Ishikawa (cell line): ENCODE measurements around the gene TMEM222.

Experiments
- CEBPB ChIP-seq: IDR thresholded peaks from 2 replicates; pipeline ENCODE4 v1.6.1; 2012
- CREB1 ChIP-seq: IDR thresholded peaks from 2 replicates; pipeline ENCODE4 v1.6.1; 2012; ENCODE audit warnings: low read depth
- EGR1 ChIP-seq: IDR thresholded peaks from 2 replicates; pipeline ENCODE4 v1.6.1; 2012
- EP300 ChIP-seq: IDR thresholded peaks from 2 replicates; pipeline ENCODE4 v1.6.1; 2012; ENCODE audit warnings: borderline replicate concordance
- FOXM1 ChIP-seq: IDR thresholded peaks from 2 replicates; pipeline ENCODE4 v1.6.1; 2012; ENCODE audit warnings: low read depth, borderline replicate concordance
- MAX ChIP-seq: IDR thresholded peaks from 2 replicates; pipeline ENCODE4 v1.6.1; 2012
- NFIC ChIP-seq: IDR thresholded peaks from 2 replicates; pipeline ENCODE4 v1.6.1; 2012
- RAD21 ChIP-seq: IDR thresholded peaks from 2 replicates; pipeline ENCODE4 v1.6.1; 2012; ENCODE audit warnings: low read depth
- REST ChIP-seq: IDR thresholded peaks from 2 replicates; pipeline ENCODE4 v1.6.1; 2012; ENCODE audit warnings: low read depth, mild to moderate bottlenecking
- TAF1 ChIP-seq: IDR thresholded peaks from 2 replicates; pipeline ENCODE4 v1.6.1; 2012; ENCODE audit warnings: low read depth, mild to moderate bottlenecking
- TCF12 ChIP-seq: IDR thresholded peaks from 2 replicates; pipeline ENCODE4 v1.6.1; 2012; ENCODE audit warnings: low read depth
- TEAD4 ChIP-seq: IDR thresholded peaks from 2 replicates; pipeline ENCODE4 v1.6.1; 2012
- USF1 ChIP-seq: IDR thresholded peaks from 2 replicates; pipeline ENCODE4 v1.6.1; 2012
- YY1 ChIP-seq: IDR thresholded peaks from 2 replicates; pipeline ENCODE4 v1.6.1; 2012; ENCODE audit warnings: low read depth
- ZBTB7A ChIP-seq: IDR thresholded peaks from 2 replicates; pipeline ENCODE4 v1.6.1; 2012; ENCODE audit warnings: low read depth

TMEM222 gene

DNA sequence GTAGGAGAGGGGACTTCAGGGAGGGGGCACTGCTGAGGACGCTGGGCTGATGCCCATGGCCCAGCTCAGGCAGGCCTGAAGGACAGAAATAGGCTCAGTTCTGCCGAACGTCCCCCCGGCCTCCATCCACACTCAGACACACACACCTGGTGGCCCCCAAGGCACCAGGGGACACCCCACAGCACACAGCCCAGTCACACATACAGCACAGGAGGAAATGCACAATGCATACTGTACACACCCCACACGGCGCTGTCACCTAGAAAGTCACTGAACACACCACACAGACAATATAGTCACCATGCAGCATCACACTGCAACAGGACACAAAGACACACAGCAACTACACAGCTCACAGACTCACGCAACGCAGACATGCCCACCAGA, 20.4 kb downstream of the TMEM222 start:
- no peak for TF ChIP-seq EP300
- no peak for TF ChIP-seq FOXM1

- TF ChIP-seq MAX: peak; percentile 76
- peak; percentile 23; the same call in 1 of the 2 replicates for TF ChIP-seq TCF12
- no peak for TF ChIP-seq FOXM1
These were observed 21.0 kb downstream of the TMEM222 start for GRCh38 chr1:27342778-27343638.

DNA sequence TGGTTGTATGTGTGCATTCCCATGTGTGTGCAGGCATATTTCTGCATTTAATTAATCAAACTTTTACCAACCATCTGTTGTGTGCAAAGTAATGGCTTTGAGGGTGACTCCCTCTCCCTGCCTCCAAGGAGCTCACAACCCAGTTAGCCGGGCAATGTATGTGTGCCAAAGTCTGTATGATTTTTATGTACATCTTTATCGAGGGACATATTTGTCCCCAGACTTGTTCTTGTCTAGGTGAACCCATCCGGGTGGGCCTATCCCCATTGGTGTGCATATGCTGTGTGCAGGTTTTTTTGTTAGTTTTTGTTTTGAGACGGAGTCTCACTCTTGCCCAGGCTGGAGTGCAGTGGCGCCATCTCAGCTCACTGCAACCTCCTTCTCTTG, 21.7 kb downstream of the TMEM222 start:
- TF ChIP-seq USF1: no peak
- no peak for TF ChIP-seq TCF12
- TF ChIP-seq FOXM1: no peak
- TF ChIP-seq TEAD4: no peak
- TF ChIP-seq CEBPB: no peak
- TF ChIP-seq YY1: no peak
- no peak for TF ChIP-seq RAD21
- TF ChIP-seq EGR1: no peak
- TF ChIP-seq NFIC: no peak
- TF ChIP-seq REST: no peak
- no peak for TF ChIP-seq ZBTB7A
- no peak for TF ChIP-seq MAX
- no peak for TF ChIP-seq EP300
- no peak for TF ChIP-seq CREB1
- TF ChIP-seq TAF1: no peak

- TF ChIP-seq RAD21 (no peak), EP300 (no peak), YY1 (no peak), NFIC (no peak), REST (no peak), CREB1 (no peak), USF1 (no peak), TEAD4 (no peak)
These were observed 23.3 kb downstream of the TMEM222 start for GRCh38 chr1:27345272-27345671.

DNA sequence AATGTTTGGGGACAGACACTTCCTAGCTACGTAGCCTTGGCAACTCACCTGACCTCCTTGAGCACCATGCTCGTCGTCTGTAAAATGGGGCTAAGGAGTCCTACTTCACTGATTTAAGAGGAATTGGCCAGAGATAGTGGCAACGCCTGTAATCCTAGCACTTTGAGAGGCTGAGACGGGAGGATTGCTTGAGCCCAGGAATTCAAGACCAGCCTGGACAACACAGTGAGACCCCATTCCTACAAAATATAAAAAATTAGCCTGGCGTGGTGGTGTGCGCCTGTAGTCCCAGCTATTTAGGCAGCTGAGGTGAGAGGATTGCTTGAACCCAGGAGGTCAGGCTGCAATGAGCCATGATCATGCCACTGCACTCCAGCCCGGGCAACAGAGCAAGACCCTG, 24.4 kb downstream of the TMEM222 start:
- no peak for TF ChIP-seq RAD21
- no peak for TF ChIP-seq EGR1
- no peak for TF ChIP-seq CEBPB
- no peak for TF ChIP-seq TCF12
- TF ChIP-seq TAF1: no peak
- no peak for TF ChIP-seq TEAD4
- no peak for TF ChIP-seq ZBTB7A
- no peak for TF ChIP-seq NFIC
- TF ChIP-seq USF1: no peak
- no peak for TF ChIP-seq REST
- no peak for TF ChIP-seq YY1
- no peak for TF ChIP-seq FOXM1
- no peak for TF ChIP-seq EP300
- no peak for TF ChIP-seq CREB1
- no peak for TF ChIP-seq MAX
